ENCODE measurements around the gene OGFR. TPM values are rescaled to one million over a fixed set of nuclear protein-coding genes. Genes with fewer than 3 reads are reported as not detected.

Gene OGFR
- total RNA-seq, 1 experiment from 2014 or later, result 50.1 TPM

DNA sequence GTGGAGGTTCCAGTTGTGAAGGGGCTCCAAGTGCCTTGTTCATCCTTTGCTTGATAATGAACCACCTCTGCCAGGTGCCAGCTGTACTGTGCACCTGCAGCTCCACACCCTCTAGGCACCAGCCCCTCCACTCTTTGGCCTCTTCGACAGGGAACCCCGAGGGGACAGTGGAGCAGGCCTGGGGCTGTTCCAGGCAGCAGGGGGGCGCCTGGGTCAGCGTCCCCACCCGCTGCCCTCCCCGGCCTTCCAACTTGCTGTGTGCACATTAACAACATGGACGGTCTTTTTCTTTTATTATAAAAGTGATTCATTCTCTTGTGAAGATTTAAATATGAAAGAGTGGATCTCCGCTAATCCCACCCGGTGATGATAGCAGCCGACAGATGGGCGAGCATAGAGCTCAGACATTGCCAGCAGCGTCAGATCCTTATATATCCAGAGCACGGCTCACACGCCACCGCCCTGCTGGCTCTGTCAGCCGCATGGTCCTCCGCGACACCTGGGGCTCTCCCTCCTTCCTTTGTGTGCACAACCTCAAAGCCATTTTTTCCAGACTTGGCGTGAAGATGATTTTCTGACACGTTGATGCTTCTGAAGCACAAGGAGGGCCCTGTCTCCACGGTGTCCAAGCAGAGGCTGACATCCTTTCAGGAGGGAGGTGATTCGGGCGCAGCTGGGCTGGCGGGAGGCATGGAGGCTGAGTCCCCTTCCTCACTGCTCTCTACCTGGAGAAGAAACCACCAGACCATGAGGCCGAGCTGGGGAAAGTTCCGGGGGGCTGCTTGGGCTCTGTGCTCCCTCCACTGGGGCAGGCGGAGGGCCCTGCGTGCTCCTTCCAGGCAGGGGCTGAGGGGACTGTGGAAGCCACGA, 30.6 kb upstream of the OGFR start:
- no peak overlapping the region for H3K4me3 ChIP-seq (ENCODE audit: insufficient read depth, low read depth, low read length)
- no peak for DNase-seq
- no peaks in the 10 kb centered on the region for H3K27me3 ChIP-seq (ENCODE audit: control insufficient read depth, insufficient read depth, low read length)
- no peaks in the 10 kb centered on the region for H3K36me3 ChIP-seq (replicated peaks; ENCODE audit: control insufficient read depth, insufficient read depth, low read length)

DNA sequence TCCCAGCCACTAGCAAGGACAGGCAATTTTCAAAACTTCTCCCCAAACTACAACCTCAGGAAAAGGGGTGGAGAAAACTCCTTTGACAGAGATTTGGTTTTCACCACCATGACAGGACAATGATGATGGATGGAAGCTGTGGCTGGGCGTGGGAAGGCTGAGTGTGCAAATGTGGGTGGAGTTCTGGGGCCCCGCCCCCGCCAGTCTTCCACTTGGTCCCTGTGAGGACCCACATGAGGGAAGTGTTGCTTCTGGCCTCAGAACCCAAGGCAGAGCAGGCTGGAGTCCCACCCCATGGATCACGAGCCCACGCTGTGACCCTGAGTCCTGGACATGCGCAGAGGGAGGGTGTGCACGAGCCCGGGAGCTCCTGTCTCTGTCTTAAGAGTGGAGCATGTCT, 29.9 kb upstream of the OGFR start:
- Histone ChIP-seq H3K4me3 (ENCODE audit: insufficient read depth, low read depth, low read length) (no peak overlapping the region), H3K27me3 (ENCODE audit: control insufficient read depth, insufficient read depth, low read length) (no peaks in the 10 kb centered on the region), H3K36me3 (replicated peaks; ENCODE audit: control insufficient read depth, insufficient read depth, low read length) (no peaks in the 10 kb centered on the region)
- DNase-seq, result no peak

DNA sequence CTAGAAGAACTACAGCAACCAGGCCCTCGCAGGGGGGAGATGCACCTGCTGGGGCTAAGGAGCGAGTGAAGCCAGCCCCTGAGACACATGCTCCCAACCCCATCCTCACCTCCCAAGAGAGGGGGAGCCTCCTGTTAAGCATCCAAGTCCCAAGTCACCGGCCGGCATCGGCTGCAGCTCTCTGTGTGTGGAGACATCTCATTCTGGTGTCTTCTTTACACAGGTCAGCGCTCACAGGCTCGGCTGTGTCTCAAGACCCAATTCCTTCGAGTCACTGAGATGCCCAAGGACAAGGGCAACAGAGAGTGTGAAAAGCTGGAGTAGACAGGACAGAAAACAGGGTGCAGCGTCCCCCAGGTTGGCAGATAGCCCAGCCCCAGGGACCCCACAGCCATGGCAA, 29.4 kb upstream of the OGFR start:
- DNase-seq, result no peak
- H3K36me3 ChIP-seq (replicated peaks; ENCODE audit: control insufficient read depth, insufficient read depth, low read length), result no peaks in the 10 kb centered on the region

DNA sequence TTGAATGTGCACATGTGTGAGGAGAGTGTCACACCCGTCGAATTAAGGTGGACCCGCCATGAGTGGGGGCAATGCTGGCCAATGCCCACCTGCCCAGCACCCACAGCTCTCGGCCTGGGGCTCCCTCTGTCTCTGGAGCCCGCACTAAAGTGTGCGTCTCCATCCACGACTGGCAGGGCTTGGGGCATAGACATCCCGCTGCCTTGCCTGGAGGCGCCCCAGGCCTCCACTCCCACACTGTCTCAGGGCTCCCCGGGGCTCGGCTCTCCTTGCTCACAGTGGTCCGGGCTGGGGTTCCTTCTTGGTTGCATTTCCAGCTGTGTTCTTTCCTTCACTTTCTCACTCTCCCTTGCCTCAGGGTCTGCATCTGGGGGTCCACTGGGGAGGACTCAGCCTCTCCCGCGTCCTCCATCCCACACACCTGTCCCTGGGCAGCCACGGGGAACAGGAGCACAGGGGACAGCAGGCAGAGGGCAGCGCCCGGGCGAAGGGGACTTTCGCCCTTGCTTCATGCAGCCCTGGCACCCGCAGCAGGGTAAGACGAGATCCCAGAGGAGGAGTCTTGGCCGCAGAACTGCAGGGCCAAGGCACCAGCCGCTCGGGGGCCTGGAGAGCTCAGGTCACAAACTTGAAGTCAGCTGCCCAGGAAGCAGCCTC, 28.5 kb upstream of the OGFR start:
- no peak for DNase-seq
- no peak overlapping the region for H3K4me3 ChIP-seq (ENCODE audit: insufficient read depth, low read depth, low read length)
- H3K36me3 ChIP-seq (replicated peaks; ENCODE audit: control insufficient read depth, insufficient read depth, low read length), result no peaks in the 10 kb centered on the region
- no peaks in the 10 kb centered on the region for H3K27me3 ChIP-seq (ENCODE audit: control insufficient read depth, insufficient read depth, low read length)

More for the DNA sequence above, 29.4 kb upstream of the OGFR start:
- no peaks in the 10 kb centered on the region for H3K27me3 ChIP-seq (ENCODE audit: control insufficient read depth, insufficient read depth, low read length)
- no peak overlapping the region for H3K4me3 ChIP-seq (ENCODE audit: insufficient read depth, low read depth, low read length)

DNA sequence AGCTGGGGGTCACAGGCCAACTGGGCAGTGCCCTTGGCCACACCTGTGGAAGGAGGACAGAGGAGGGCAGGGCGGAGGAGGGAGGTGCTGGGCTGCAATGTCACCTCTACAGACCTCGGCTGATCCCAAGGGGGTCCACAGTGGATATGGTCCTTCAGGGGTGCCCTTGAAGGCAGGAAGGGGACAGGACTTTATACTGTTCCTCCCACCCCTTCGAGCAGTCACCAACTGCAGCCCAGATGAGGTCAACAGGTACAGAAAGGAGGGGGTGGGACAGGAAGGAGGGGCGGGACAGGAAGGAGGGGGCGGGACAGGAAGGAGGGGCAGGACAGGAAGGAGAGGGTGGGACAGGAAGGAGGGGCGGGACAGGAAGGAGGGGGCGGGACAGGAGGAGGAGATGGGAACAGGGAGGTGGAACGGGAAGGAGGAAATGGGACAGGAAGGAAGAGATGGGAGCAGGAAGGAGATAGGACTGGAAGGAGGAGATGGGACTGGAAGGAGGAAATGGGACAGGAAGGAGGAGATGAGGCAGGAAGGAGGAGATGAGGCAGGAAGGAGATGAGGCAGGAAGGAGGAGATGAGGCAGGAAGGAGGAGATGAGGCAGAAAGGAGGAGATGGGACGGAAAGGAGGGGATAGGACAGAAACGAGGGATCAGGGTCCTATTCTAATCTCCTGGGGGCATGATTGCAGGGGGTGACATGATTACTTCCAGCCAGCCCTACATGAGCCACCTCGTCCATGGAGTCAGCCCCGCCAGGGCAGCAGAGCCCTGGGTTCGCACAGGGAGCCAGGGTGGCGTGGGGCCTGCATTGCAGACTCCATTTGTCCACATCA, 27.7 kb upstream of the OGFR start:
- no peaks in the 10 kb centered on the region for H3K27me3 ChIP-seq (ENCODE audit: control insufficient read depth, insufficient read depth, low read length)
- H3K36me3 ChIP-seq (replicated peaks; ENCODE audit: control insufficient read depth, insufficient read depth, low read length), result no peaks in the 10 kb centered on the region
- H3K4me3 ChIP-seq (ENCODE audit: insufficient read depth, low read depth, low read length), result no peak overlapping the region
- peak; percentile 86 for DNase-seq

DNA sequence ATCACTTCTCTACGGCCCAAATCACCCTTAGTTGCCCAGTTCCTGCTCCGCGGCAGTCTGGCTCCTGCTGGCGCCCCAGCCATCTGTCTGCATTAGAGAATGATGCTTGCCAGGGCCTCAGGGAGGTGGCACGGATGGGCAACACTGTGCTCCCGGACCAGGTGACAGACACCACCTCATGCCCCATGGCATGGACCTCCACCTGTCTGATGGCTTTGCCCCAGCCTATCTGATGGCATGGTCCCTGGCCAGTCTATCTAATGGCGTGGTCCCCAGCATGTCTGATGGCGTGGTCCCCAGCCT, 27.2 kb upstream of the OGFR start:
- Histone ChIP-seq H3K36me3 (replicated peaks; ENCODE audit: control insufficient read depth, insufficient read depth, low read length) (no peaks in the 10 kb centered on the region), H3K27me3 (ENCODE audit: control insufficient read depth, insufficient read depth, low read length) (no peaks in the 10 kb centered on the region), H3K4me3 (ENCODE audit: insufficient read depth, low read depth, low read length) (no peak overlapping the region)
- no peak for DNase-seq

DNA sequence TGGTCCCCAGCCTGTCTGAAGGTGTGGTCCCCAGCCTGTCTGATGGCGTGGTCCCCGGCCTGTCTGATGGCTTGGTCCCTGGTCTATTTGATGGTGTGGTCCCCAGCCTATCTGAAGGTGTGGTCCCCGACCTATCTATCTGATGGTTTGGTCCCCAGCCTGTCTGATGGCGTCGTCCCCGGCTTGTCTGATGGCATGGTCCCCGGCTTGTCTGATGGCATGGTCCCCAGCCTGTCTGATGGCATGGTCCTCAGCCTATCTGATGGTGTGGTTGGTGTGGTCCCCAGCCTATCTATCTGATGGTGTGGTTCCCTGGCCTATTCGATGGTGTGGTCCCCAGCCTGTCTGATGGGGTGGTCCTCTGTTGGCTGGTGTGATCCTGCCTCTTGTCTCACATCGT, 26.6 kb upstream of the OGFR start:
- no peak for DNase-seq
- H3K27me3 ChIP-seq (ENCODE audit: control insufficient read depth, insufficient read depth, low read length), result no peaks in the 10 kb centered on the region
- no peak overlapping the region for H3K4me3 ChIP-seq (ENCODE audit: insufficient read depth, low read depth, low read length)
- H3K36me3 ChIP-seq (replicated peaks; ENCODE audit: control insufficient read depth, insufficient read depth, low read length), result no peaks in the 10 kb centered on the region

DNA sequence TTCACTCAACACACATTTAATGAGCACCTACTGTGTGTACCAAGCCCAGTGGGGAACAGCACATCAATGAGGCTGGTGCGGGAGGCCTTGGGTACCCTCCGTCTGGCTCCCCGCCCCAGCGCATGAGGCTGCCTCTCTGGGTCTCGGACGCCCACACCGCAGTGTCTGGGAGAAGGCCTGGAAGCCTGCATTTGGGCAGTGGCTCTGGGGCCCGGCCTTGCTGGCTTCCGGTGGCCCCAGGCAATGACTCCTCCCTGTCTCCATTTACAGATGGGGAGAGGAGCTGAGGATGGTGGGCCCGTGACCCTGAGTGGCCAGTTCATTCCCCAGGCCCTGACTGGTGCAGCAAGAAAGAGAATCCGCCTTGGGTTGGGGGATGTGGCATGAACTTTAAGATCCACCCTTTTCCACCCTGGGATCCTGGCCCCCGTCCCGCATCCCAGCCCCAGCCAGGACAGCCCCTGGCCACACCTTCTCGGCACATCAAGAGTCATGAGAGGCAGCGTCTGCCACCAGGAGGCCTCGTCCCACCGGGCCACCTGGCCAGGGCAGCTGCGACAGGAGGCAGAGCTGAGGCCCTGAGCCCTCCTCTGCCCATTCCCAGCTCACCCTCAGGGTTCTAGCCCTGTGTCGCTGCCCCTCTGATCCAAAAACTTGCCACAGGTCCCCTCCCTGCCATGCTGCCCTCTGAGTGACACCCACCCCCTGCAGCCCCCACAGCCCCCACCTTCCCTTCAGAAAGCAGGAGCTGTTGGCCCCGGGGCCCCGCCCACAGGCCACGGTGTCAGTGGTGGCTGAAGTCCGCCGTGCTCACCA, 25.8 kb upstream of the OGFR start:
- peak; percentile 84 for DNase-seq
- Histone ChIP-seq H3K36me3 (replicated peaks; ENCODE audit: control insufficient read depth, insufficient read depth, low read length) (no peaks in the 10 kb centered on the region), H3K4me3 (ENCODE audit: insufficient read depth, low read depth, low read length) (no peak overlapping the region), H3K27me3 (ENCODE audit: control insufficient read depth, insufficient read depth, low read length) (no peaks in the 10 kb centered on the region)

DNA sequence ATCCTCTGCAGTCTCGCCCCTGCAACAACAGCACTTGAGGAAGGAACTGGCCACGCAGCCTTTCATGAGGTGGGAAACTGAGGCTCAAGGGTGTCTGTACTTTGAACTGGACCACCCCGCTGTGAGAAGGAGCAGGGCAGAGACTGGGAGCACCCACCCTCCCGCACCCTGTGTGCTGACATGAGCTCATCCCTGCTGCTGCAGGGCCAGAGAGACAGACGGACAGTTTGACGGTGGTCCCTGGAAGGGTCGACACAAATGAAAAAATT, 25.3 kb upstream of the OGFR start:
- H3K27me3 ChIP-seq (ENCODE audit: control insufficient read depth, insufficient read depth, low read length), result no peaks in the 10 kb centered on the region
- DNase-seq, result no peak
- H3K4me3 ChIP-seq (ENCODE audit: insufficient read depth, low read depth, low read length), result no peak overlapping the region
- H3K36me3 ChIP-seq (replicated peaks; ENCODE audit: control insufficient read depth, insufficient read depth, low read length), result no peaks in the 10 kb centered on the region

DNA sequence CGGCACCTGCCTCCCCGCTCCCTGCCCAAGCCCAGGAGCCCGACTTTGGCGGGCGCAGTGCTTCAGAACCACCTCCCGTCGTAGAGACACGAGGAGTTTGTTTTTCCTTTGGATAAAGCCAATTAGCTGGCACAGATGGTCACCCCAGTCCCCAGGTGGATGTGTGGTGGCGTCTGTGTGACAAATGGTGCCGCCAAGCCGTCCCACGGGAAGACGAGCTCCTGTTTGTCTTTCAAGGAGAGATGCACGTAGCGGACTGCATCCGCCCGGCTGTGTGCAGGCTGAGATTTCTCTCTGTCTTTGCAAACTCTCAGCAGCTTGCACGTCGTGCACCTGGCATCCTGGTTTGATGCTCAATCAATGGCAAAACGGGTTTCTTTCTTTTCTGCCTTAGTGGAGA, 24.4 kb upstream of the OGFR start:
- no peak overlapping the region for H3K4me3 ChIP-seq (ENCODE audit: insufficient read depth, low read depth, low read length)
- DNase-seq, result no peak
- H3K36me3 ChIP-seq (replicated peaks; ENCODE audit: control insufficient read depth, insufficient read depth, low read length), result no peaks in the 10 kb centered on the region
- no peaks in the 10 kb centered on the region for H3K27me3 ChIP-seq (ENCODE audit: control insufficient read depth, insufficient read depth, low read length)

DNA sequence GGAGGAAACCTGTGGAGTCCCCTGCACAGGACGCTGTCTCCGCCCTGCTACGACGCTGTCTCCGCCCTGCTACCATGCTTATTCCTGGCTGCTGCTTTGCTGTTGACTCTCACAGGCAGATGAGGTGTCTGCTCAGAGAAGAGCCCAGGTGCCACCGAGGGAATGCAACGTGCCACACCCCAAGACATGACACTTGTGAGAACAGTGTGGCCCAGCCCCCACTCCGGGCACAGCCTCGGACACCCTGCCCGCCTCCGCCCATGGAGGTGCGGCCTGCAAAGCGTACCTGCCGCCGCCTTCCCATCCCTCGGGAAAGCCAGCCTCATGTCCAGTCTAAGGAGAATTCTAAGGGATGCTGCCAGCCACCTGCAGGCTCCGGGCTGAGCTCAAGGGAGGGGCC, 23.9 kb upstream of the OGFR start:
- no peak overlapping the region for H3K4me3 ChIP-seq (ENCODE audit: insufficient read depth, low read depth, low read length)
- DNase-seq, result no peak
- no peaks in the 10 kb centered on the region for H3K27me3 ChIP-seq (ENCODE audit: control insufficient read depth, insufficient read depth, low read length)
- no peaks in the 10 kb centered on the region for H3K36me3 ChIP-seq (replicated peaks; ENCODE audit: control insufficient read depth, insufficient read depth, low read length)

DNA sequence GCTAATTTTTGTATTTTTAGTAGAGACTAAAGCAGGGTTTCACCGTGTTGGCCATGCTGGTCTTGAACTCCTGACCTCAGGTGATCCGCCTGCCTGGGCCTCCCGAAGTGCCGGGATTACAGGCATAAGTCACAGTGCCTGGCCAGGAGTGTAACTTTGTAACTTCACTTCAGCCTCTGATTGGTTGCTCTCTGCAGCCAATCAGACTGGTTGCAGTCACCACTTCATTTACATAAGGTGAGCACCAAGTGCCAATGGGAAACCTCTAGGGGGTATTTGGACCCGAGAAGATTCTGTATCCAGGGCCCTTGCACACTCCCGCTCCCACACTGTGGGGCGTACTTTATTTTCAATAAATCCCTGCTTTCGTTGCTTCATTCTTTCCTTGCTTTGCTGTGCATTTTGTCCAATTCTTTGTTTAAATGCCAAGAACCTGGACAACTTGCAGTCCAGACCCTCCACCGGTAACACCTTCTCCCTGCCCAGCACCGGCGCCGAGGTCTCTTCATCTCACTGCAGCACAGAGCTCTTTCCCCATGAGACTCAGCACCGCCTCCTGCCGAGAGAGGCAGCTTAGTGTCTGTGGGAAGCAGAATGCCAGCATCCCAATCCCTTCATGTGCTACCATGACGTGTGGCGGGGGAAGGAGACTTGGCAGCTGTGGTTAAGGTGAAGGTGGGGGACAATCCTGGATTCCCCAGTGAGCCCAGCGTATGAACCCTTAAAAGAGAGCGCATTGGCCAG, 22.3 kb upstream of the OGFR start:
- Histone ChIP-seq H3K4me3 (ENCODE audit: insufficient read depth, low read depth, low read length) (no peak overlapping the region), H3K27me3 (ENCODE audit: control insufficient read depth, insufficient read depth, low read length) (no peaks in the 10 kb centered on the region), H3K36me3 (replicated peaks; ENCODE audit: control insufficient read depth, insufficient read depth, low read length) (no peaks in the 10 kb centered on the region)
- no peak for DNase-seq

DNA sequence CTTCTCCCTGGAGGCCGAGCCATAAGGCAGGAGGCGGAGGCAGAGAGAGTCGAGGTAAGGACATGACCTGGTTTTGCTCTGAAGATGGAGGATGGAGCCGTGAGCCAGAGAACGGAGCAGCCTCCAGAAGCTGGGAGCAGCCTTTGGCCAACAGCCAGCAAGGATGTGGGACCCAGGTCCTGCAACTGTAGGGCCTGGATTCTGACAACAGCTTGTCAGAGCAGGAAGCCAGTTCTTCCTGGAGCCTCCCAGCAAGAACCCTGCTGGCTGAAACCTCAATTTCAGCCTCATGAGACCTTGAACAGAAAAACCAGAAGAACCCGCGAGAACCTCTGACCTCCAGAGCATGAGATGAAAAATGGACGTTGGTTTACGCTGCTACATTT, 21.7 kb upstream of the OGFR start:
- H3K27me3 ChIP-seq (ENCODE audit: control insufficient read depth, insufficient read depth, low read length), result no peaks in the 10 kb centered on the region
- no peak for DNase-seq

DNA sequence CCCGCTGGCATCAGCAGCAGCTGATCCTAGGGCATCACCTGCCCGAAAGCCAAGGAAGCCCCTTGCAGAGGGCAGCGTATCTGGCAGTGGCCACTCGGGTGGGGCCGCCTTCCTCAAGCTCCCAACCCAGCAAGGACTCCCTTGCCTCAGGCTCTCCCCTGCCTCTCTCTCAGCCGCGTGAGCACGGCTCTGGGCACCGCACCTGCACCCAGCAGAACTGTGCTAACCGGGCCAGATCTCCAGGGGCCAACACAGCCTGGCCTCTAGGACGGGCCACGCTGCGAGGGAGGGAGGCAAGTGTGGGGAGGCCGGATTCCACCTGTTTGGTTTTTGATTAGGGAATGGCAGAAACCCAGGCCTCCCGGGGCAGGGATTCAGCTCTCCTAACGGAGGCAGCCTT, 20.1 kb upstream of the OGFR start:
- no peaks in the 10 kb centered on the region for H3K36me3 ChIP-seq (replicated peaks; ENCODE audit: control insufficient read depth, insufficient read depth, low read length)
- H3K27me3 ChIP-seq (ENCODE audit: control insufficient read depth, insufficient read depth, low read length), result no peaks in the 10 kb centered on the region
- H3K4me3 ChIP-seq (ENCODE audit: insufficient read depth, low read depth, low read length), result no peak overlapping the region
- DNase-seq, result no peak

More for the DNA sequence above, 21.7 kb upstream of the OGFR start:
- no peak overlapping the region for H3K4me3 ChIP-seq (ENCODE audit: insufficient read depth, low read depth, low read length)
- no peaks in the 10 kb centered on the region for H3K36me3 ChIP-seq (replicated peaks; ENCODE audit: control insufficient read depth, insufficient read depth, low read length)
